Measurements from ENCODE around the gene TAF8.

DNA sequence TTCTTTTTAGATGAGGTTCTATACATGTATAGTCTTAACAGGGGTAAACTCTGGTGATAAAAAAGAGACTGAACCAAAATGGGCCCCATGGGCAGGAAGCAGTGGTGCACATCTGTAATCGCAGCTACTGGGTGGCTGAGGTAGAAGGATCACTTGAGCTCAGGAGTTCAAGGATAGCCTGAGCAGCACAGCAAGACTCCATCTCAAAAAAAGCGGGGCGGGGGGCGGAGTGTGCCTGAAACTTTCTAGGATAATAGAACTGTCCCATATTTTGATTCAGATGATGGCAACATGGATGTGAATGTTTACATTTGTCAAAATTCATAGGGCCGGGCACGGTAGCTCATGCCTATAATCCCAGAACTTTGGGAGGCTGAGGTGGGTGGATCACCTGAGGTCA, 48.8 kb upstream of the TAF8 start:
- TF ChIP-seq, protein P1, sequence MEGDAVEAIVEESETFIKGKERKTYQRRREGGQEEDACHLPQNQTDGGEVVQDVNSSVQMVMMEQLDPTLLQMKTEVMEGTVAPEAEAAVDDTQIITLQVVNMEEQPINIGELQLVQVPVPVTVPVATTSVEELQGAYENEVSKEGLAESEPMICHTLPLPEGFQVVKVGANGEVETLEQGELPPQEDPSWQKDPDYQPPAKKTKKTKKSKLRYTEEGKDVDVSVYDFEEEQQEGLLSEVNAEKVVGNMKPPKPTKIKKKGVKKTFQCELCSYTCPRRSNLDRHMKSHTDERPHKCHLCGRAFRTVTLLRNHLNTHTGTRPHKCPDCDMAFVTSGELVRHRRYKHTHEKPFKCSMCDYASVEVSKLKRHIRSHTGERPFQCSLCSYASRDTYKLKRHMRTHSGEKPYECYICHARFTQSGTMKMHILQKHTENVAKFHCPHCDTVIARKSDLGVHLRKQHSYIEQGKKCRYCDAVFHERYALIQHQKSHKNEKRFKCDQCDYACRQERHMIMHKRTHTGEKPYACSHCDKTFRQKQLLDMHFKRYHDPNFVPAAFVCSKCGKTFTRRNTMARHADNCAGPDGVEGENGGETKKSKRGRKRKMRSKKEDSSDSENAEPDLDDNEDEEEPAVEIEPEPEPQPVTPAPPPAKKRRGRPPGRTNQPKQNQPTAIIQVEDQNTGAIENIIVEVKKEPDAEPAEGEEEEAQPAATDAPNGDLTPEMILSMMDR (IDR thresholded peaks at IDR 0.05): no peak
- no peak for TF ChIP-seq POLR2A (IDR thresholded peaks at IDR 0.05)

Measured in lower leg skin (tissue), 3 donors.